ENCODE data around the gene SPAG7. TPM values are rescaled to one million over a fixed set of nuclear protein-coding genes. Genes with fewer than 3 reads are reported as not detected.

The SPAG7 gene
- total RNA-seq, 1 donor from 2014 or later, result 73.0 TPM

DNA sequence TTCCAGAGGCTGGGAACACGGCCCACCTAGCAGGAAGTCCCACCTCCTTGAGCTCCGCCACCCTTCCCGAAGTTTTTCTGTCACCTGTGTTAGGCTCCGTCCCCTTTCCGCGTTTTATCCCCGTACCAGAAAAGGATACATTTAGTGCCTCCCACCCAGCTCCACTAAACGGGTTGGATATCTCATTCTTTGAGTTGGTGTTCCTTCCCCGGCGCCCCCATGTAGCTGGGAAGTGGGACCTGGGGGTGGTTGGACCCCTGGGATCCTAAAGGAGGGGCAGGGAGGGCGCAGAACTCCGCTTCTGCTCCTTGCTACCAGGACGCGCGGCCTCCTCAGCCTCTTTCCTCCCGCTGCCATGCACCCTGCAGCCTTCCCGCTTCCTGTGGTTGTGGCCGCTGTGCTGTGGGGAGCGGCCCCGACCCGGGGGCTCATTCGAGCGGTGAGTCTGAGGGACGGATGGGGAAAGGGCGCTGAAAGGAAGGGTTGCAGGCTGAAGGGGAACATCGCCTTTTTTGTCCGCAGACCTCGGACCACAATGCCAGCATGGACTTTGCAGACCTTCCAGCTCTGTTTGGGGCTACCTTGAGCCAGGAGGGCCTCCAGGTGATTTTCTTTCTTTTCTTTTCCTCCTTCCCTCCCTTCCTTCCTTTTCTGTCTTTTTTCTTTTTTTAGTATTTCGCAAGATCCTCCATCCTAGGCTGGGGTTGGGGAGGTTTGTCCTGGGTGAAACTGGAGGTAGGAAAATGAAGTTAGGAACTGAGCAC lies 26.9 kb downstream of the SPAG7 start:
- DNase-seq (ENCODE audit: low spot score), result no peak
- TF ChIP-seq, protein P1, sequence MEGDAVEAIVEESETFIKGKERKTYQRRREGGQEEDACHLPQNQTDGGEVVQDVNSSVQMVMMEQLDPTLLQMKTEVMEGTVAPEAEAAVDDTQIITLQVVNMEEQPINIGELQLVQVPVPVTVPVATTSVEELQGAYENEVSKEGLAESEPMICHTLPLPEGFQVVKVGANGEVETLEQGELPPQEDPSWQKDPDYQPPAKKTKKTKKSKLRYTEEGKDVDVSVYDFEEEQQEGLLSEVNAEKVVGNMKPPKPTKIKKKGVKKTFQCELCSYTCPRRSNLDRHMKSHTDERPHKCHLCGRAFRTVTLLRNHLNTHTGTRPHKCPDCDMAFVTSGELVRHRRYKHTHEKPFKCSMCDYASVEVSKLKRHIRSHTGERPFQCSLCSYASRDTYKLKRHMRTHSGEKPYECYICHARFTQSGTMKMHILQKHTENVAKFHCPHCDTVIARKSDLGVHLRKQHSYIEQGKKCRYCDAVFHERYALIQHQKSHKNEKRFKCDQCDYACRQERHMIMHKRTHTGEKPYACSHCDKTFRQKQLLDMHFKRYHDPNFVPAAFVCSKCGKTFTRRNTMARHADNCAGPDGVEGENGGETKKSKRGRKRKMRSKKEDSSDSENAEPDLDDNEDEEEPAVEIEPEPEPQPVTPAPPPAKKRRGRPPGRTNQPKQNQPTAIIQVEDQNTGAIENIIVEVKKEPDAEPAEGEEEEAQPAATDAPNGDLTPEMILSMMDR (IDR thresholded peaks at IDR 0.05), result no peak
- peak overlapping the region; percentile 98 for H3K27ac Mint-ChIP-seq (ENCODE audit: unreplicated experiment)
- peak overlapping the region; percentile 88 for H3K4me3 Mint-ChIP-seq (ENCODE audit: unreplicated experiment)
- no peaks in the 10 kb centered on the region for H3K9me3 Mint-ChIP-seq (ENCODE audit: low read depth)
- peaks cover 14% of the 10 kb centered on the region for H3K36me3 Mint-ChIP-seq (ENCODE audit: low read depth)
- peaks cover 60% of the 10 kb centered on the region for H3K4me1 Mint-ChIP-seq (ENCODE audit: low read depth)
- no peaks in the 10 kb centered on the region for H3K27me3 Mint-ChIP-seq (ENCODE audit: low read depth)

DNA sequence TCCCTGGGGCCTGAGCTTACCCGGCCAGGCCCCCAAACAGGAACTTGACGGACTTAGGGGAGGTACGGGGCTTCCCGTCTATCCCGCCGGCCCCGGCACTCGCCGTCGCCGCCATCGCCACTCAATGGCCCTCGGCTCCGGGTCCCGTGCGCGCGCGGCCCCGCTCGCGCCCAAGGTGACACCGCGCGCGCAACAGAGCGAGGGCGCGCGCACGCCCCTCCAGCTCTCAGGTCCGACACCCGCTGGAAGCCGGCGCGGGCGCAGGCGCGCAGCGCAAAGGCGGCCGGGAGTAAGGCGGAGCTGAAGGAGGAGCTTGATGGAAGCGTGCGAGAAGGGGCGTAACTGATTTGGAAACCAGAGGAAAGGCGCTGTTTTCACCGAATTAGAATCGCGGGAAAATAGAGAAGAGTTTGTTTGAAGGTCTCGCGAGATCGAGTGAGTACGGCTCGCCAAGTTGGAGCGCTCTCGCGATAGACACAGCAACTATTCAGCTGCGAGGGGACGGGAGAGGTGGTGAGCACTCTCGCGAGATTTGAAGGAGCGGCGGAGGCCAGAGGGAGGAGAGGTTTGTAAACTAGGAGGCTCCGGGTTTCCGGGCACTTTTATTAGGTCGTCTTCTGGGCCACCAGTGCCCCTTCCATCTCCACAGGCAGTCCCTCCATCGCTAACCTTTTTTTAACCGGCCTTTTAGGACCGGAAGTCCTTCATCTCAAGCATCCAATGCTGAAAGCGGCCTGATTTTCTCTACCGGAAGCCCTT lies 27.6 kb downstream of the SPAG7 start, which contains the start of the genes RNF167 and SLC25A11:
Gene RNF167 (plus strand): TSS at position 473 of the 759 bp plus-strand sequence. CDS start 642 bp downstream, outside the sequence.
Gene SLC25A11 (minus strand): TSS at position 251 of the 759 bp plus-strand sequence. CDS start 136 bp downstream, at position 115.
- DNase-seq (ENCODE audit: low spot score), result peak; percentile 98
- peaks cover 6% of the 10 kb centered on the region for H3K36me3 Mint-ChIP-seq (ENCODE audit: low read depth)
- peak within 1 kb of the TSS; percentile 98 for H3K27ac Mint-ChIP-seq (ENCODE audit: unreplicated experiment)
- peak within 1 kb of the TSS; percentile 88 for H3K4me3 Mint-ChIP-seq (ENCODE audit: unreplicated experiment)
- peaks cover 52% of the 10 kb centered on the region for H3K4me1 Mint-ChIP-seq (ENCODE audit: low read depth)
- no peaks in the 10 kb centered on the region for H3K27me3 Mint-ChIP-seq (ENCODE audit: low read depth)
- H3K9me3 Mint-ChIP-seq (ENCODE audit: low read depth), result no peaks in the 10 kb centered on the region
- TF ChIP-seq, protein P1 (IDR thresholded peaks at IDR 0.05), result peak; percentile 6

DNA sequence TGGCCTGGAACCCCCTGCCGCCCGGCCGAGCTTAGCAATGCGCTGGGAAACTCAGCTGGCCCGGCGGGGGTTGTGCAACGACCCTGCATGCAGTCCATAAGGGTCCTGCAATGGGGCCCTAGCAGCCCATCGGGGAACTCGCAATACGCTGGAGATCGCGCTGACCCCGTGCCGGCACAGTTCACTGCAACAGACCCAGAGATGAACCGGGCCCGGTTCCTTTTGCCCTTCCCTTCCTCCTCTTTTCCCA lies 28.1 kb downstream of the SPAG7 start:
- Mint-ChIP-seq H3K9me3 (ENCODE audit: low read depth) (no peaks in the 10 kb centered on the region), H3K27ac (ENCODE audit: unreplicated experiment) (peak overlapping the region; percentile 79), H3K4me1 (ENCODE audit: low read depth) (peaks cover 50% of the 10 kb centered on the region), H3K36me3 (ENCODE audit: low read depth) (peaks cover 6% of the 10 kb centered on the region), H3K4me3 (ENCODE audit: unreplicated experiment) (peak overlapping the region; percentile 88), H3K27me3 (ENCODE audit: low read depth) (no peaks in the 10 kb centered on the region)
- TF ChIP-seq, protein P1 (IDR thresholded peaks at IDR 0.05), result peak; percentile 8
- no peak for DNase-seq (ENCODE audit: low spot score)

DNA sequence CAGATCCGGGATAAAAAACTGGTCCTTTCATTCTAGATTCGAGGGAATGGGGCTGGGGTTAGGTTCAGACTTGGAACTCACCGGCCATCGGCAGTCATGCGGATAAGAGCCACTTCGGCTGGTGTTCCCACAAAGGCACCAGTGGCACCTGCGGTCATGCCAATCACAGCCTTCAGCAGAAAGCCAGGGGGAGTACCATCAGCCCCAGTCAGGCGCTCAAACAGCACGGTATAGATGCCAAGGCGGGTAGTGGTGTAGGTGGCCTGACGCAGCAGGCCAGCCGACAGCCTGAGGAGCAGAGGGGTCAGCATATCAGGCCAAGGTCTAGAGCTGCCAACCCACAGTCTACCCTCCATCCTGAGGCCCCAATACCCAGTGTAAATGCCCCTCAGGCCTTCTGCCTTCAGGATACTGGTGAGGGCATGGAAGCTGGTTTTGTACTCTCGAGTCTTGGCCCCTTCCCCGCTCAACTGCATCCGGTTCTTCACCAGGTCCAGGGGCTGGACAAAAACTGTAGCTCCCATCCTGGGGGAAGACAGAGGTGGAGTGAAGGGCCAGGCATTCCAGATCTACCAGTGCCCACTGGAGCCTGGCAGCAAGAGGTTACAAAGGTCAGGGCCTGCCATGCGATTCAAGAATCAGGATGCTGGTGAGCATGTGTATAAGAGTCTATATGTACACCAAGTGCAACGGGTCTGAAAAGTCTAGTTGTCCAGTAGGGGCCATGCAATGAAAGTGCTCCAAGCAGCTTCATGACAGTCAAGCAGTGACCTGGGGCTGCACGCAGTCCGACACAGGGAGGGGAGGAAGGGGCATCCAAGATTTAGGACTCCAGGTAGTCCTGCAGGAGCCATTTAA lies 28.7 kb downstream of the SPAG7 start:
- Mint-ChIP-seq H3K4me1 (ENCODE audit: low read depth) (peaks cover 50% of the 10 kb centered on the region), H3K9me3 (ENCODE audit: low read depth) (no peaks in the 10 kb centered on the region), H3K4me3 (ENCODE audit: unreplicated experiment) (peak overlapping the region; percentile 88), H3K27ac (ENCODE audit: unreplicated experiment) (peak overlapping the region; percentile 79), H3K36me3 (ENCODE audit: low read depth) (peaks cover 6% of the 10 kb centered on the region), H3K27me3 (ENCODE audit: low read depth) (no peaks in the 10 kb centered on the region)
- TF ChIP-seq, protein P1 (IDR thresholded peaks at IDR 0.05), result no peak
- no peak for DNase-seq (ENCODE audit: low spot score)

DNA sequence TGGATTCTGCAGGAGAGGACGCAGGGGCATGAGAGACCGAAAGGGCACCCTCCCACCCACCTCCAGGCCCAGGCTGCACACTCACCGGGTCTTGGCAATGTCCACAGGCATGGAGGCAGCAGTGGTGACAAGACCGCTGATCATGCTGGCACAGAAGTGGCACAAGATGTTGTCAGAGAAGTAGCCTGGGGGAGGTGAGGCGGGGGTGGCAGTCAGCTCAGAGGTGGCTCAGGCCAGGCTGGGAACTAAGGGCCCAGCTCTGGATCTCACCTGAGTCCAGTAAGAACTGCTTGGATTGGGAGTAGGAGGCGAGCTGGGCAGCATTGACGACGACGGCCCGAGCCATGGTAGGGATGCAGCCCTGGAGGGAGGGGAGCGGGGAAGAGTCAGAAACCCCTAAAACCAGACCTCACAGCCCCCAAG lies 29.5 kb downstream of the SPAG7 start:
- DNase-seq (ENCODE audit: low spot score), result no peak
- Mint-ChIP-seq H3K27me3 (ENCODE audit: low read depth) (no peaks in the 10 kb centered on the region), H3K27ac (ENCODE audit: unreplicated experiment) (no peak overlapping the region), H3K4me1 (ENCODE audit: low read depth) (peaks cover 47% of the 10 kb centered on the region), H3K4me3 (ENCODE audit: unreplicated experiment) (peak overlapping the region; percentile 88), H3K9me3 (ENCODE audit: low read depth) (no peaks in the 10 kb centered on the region), H3K36me3 (ENCODE audit: low read depth) (peaks cover 5% of the 10 kb centered on the region)
- TF ChIP-seq, protein P1 (IDR thresholded peaks at IDR 0.05), result no peak

Measured in chondrocyte (in vitro differentiated cells).